HepG2 (cell line): ENCODE data around the gene SH3BP2. TPM values are rescaled to one million over a fixed set of nuclear protein-coding genes. Genes with fewer than 3 reads are reported as not detected.
A peak's percentile ranks its signal among the peaks of the same experiment; 100 is the strongest.

Experiments
- ATAC-seq: fragments of 200-7000 bp; cut with Tn5 transposase; 3 replicates; pipeline ENCODE4 v1.9.1; 2020; ENCODE audit warnings: mild to moderate bottlenecking, moderate library complexity
- BruUV-seq: library from RNA; stranded (reverse); fragments of 400-500 nt; replicated peaks from 2 replicates; lab custom pipeline; 2021; lab: Mats Ljungman, UMichigan
- CTCF ChIA-PET: fragments of 300-600 bp; formaldehyde crosslinking; extraction: SDS; loops from one replicate; lab custom pipeline; 2021; ENCODE audit warnings: low total read pairs, inconsistent platforms, low intra/inter-chr PET ratio; lab: Yijun Ruan, JAX
- POLR2A ChIA-PET: fragments of 350-600 bp; sonication (Branson Sonifier 250); formaldehyde crosslinking; loops from one replicate; lab custom pipeline; 2020; ENCODE audit warnings: antibody characterized with exemption, inconsistent platforms; lab: Yijun Ruan, JAX
- DNase-seq: peaks from one replicate; pipeline ENCODE4 v3.0.0-alpha.2; 2015; ENCODE audit warnings: low spot score
- FAIRE-seq: peaks from 3 replicates; lab custom pipeline; 2011; peaks lifted over from hg19 to GRCh38; lab: Jason Lieb, UNC
- H2AFZ ChIP-seq: one replicate; pipeline ENCODE4 v1.6.1; 2011; ENCODE audit warnings: low read length, inconsistent platforms
- H3K27ac ChIP-seq: fragments of 300-600 bp; 3 replicates; pipeline ENCODE4 v1.8.0; 2011; ENCODE audit warnings: mixed run types, mild to moderate bottlenecking, mixed read lengths, low read length, inconsistent platforms; ENCODE audit not compliant: insufficient read depth; ENCODE audit errors: extremely low read length
- H3K27me3 ChIP-seq, 2 experiments: fragments of 200-600 bp in 1 of 2; 2 replicates in 1 of 2; 3 replicates in 1 of 2; pipeline versions ENCODE4 v1.6.0 to v1.8.0; 2011; ENCODE audit warnings: low read length in 2 of 2, mild to moderate bottlenecking in 2 of 2, moderate library complexity in 2 of 2, inconsistent platforms in 1 of 2; ENCODE audit not compliant: insufficient read depth in 2 of 2, control insufficient read depth in 1 of 2
- H3K36me3 ChIP-seq, 2 experiments: fragments of 200-600 bp in 1 of 2; replicated peaks in 1 of 2; 2 replicates in 1 of 2; 3 replicates in 1 of 2; pipeline versions ENCODE4 v1.5.1 to v1.8.0; 2011; ENCODE audit warnings: low read length in 2 of 2, inconsistent platforms in 1 of 2; ENCODE audit not compliant: insufficient read depth in 2 of 2, control insufficient read depth in 1 of 2
- H3K4me1 ChIP-seq: 2 replicates; pipeline ENCODE4 v1.5.1; 2012; ENCODE audit warnings: low read length, inconsistent platforms; ENCODE audit not compliant: insufficient read depth
- H3K4me2 ChIP-seq: 2 replicates; pipeline ENCODE4 v1.6.0; 2011; ENCODE audit warnings: low read depth, low read length, inconsistent platforms
- H3K4me3 ChIP-seq, 3 experiments: fragments of 200-600 bp in 1 of 3; sonication (generic), shearing (Covaris generic) in 1 of 3; replicated peaks in 1 of 3; 2 replicates each; pipeline ENCODE4 v1.5.1; 2011 to 2016; ENCODE audit warnings: low read length in 3 of 3, inconsistent platforms in 2 of 3, low read depth in 2 of 3, mild to moderate bottlenecking in 2 of 3, control low read depth in 1 of 3, mixed read lengths in 1 of 3; ENCODE audit not compliant: insufficient read depth in 1 of 3
- H3K79me2 ChIP-seq: one replicate; pipeline ENCODE4 v1.6.1; 2011; ENCODE audit warnings: low read length, inconsistent platforms; ENCODE audit not compliant: insufficient read depth
- H3K9ac ChIP-seq: 2 replicates; pipeline ENCODE4 v1.6.0; 2011; ENCODE audit warnings: mild to moderate bottlenecking, low read depth, low read length, inconsistent platforms; ENCODE audit not compliant: insufficient read depth
- H3K9me3 ChIP-seq: 2 replicates; pipeline ENCODE4 v1.5.1; 2012; ENCODE audit warnings: mild to moderate bottlenecking, low read length
- H4K20me1 ChIP-seq: 2 replicates; pipeline ENCODE4 v1.6.0; 2011; ENCODE audit warnings: inconsistent platforms, mild to moderate bottlenecking, low read length, moderate library complexity; ENCODE audit not compliant: insufficient read depth
- ARNTL ChIP-seq: sonication (generic); formaldehyde crosslinking; IDR thresholded peaks from 2 replicates; pipeline ENCODE4 v1.4.0; 2020; ENCODE audit warnings: mild to moderate bottlenecking, missing genetic modification reagents
- GFI1 ChIP-seq: sonication (generic); formaldehyde crosslinking; IDR thresholded peaks from 2 replicates; pipeline ENCODE4 v1.5.0; 2020; ENCODE audit warnings: missing genetic modification reagents, mild to moderate bottlenecking, borderline replicate concordance
- HNRNPUL1 ChIP-seq: fragments of 200-400 bp; formaldehyde crosslinking; IDR thresholded peaks from 2 replicates; pipeline ENCODE4 v1.6.1; 2017; ENCODE audit warnings: low read depth, mild to moderate bottlenecking, low read length, moderate library complexity
- IRX3 ChIP-seq: sonication (generic); formaldehyde crosslinking; IDR thresholded peaks from 2 replicates; pipeline ENCODE4 v1.8.1; 2023; ENCODE audit warnings: mild to moderate bottlenecking, low read depth, missing genetic modification reagents, borderline replicate concordance
- KAT8 ChIP-seq: IDR thresholded peaks from 2 replicates; pipeline ENCODE4 v1.6.1; 2016; ENCODE audit warnings: missing genetic modification reagents, missing compliant biosample characterization
- MAFG ChIP-seq: sonication (generic); formaldehyde crosslinking; IDR thresholded peaks from 2 replicates; pipeline ENCODE4 v1.5.1; 2020; ENCODE audit warnings: mild to moderate bottlenecking, missing genetic modification reagents
- MEF2D ChIP-seq: sonication (generic); formaldehyde crosslinking; IDR thresholded peaks from 2 replicates; pipeline ENCODE4 v1.5.1; 2020; ENCODE audit warnings: mild to moderate bottlenecking, missing genetic modification reagents
- RNF2 ChIP-seq: fragments of 450-650 bp; conservative IDR thresholded peaks from 2 replicates; pipeline ENCODE4 v1.6.1; 2016; ENCODE audit warnings: low read depth
- SP1 ChIP-seq, 2 experiments: fragments of 450-650 bp in 1 of 2; sonication (generic) in 1 of 2; formaldehyde crosslinking in 1 of 2; IDR thresholded peaks; 2 replicates each; pipeline versions ENCODE4 v1.4.0 to v1.6.1; 2016 to 2020; ENCODE audit warnings: missing genetic modification reagents in 1 of 2
- SRY ChIP-seq: sonication (generic); formaldehyde crosslinking; IDR thresholded peaks from 2 replicates; pipeline ENCODE4 v1.8.0; 2022; ENCODE audit warnings: mild to moderate bottlenecking, missing genetic modification reagents
- U2AF1 ChIP-seq: fragments of 200-400 bp; formaldehyde crosslinking; optimal IDR thresholded peaks from 2 replicates; pipeline ENCODE3; 2017; ENCODE audit warnings: mild to moderate bottlenecking, low read depth, low read length
- ZNF207 ChIP-seq: fragments of 450-650 bp; IDR thresholded peaks from 2 replicates; pipeline ENCODE4 v1.6.1; 2016; ENCODE audit warnings: antibody characterized with exemption, borderline replicate concordance
- ZNF468 ChIP-seq: sonication (generic); formaldehyde crosslinking; IDR thresholded peaks from 2 replicates; pipeline ENCODE4 v1.8.0; 2022; ENCODE audit warnings: mild to moderate bottlenecking, moderate library complexity, missing genetic modification reagents
- WGBS: methylation state at CpG from one replicate; pipeline ENCODE4 v1.1.6; 2017; ENCODE audit warnings: low lambda C conversion rate; 5-methylcytosine and 5-hydroxymethylcytosine counted together
- in situ Hi-C: cut with HindIII; loops from 2 replicates; pipeline ENCODE4 v1.10.0; 2017; ENCODE audit warnings: low pct_unique_long_range_greater_than_20kb; ENCODE audit not compliant: extremely low pct_ligation_motif_present
- intact Hi-C: fragments of 100-400 bp; cut with micrococcal nuclease; formaldehyde crosslinking; loops from one replicate; pipeline ENCODE4 v1.10.0; 2022; ENCODE audit not compliant: unreplicated experiment
- polyA plus RNA-seq, 8 experiments: library from polyadenylated mRNA; depleted of rRNA in 3 of 8; stranded (reverse) in 7 of 8; unstranded in 1 of 8; fragments of >200 nt; fragmentation: Illumina TruSeq in 4 of 8; extraction: Trizol in 4 of 8; gene quantifications; 2 replicates each; pipeline versions ENCODE4 v1.2.1 to v1.2.3, GENCODE V29; 2011 to 2016; ENCODE audit warnings: low read depth in 4 of 8, missing spikeins in 1 of 8, mixed read lengths in 1 of 8; ENCODE audit not compliant: insufficient read depth in 1 of 8
- total RNA-seq, 5 experiments: library from RNA; depleted of rRNA; stranded (reverse); fragments of >200 nt; fragmentation: Illumina TruSeq; extraction: Trizol; gene quantifications; 2 replicates each; pipeline ENCODE4 v1.2.3, GENCODE V29; 2016; ENCODE audit warnings: low read depth in 1 of 5
- TF ChIP-seq, protein P1 (sequence below): sonication (generic); formaldehyde crosslinking; IDR thresholded peaks from 2 replicates; pipeline ENCODE4 v1.4.0; 2020; ENCODE audit warnings: missing genetic modification reagents
- TF ChIP-seq, protein P2 (sequence below): sonication (generic); formaldehyde crosslinking; IDR thresholded peaks from 2 replicates; pipeline ENCODE4 v1.5.0; 2020; ENCODE audit warnings: missing genetic modification reagents
- TF ChIP-seq, protein P3 (sequence below): sonication (generic); formaldehyde crosslinking; IDR thresholded peaks from 2 replicates; pipeline ENCODE4 v1.5.0; 2020; ENCODE audit warnings: missing genetic modification reagents

SH3BP2 gene
- total and polyA plus RNA-seq, 2 of the 13 experiments (the other 11 are each of a cell fraction or from before 2014, with no cell fraction given) = 16.9 to 34.5 TPM

DNA sequence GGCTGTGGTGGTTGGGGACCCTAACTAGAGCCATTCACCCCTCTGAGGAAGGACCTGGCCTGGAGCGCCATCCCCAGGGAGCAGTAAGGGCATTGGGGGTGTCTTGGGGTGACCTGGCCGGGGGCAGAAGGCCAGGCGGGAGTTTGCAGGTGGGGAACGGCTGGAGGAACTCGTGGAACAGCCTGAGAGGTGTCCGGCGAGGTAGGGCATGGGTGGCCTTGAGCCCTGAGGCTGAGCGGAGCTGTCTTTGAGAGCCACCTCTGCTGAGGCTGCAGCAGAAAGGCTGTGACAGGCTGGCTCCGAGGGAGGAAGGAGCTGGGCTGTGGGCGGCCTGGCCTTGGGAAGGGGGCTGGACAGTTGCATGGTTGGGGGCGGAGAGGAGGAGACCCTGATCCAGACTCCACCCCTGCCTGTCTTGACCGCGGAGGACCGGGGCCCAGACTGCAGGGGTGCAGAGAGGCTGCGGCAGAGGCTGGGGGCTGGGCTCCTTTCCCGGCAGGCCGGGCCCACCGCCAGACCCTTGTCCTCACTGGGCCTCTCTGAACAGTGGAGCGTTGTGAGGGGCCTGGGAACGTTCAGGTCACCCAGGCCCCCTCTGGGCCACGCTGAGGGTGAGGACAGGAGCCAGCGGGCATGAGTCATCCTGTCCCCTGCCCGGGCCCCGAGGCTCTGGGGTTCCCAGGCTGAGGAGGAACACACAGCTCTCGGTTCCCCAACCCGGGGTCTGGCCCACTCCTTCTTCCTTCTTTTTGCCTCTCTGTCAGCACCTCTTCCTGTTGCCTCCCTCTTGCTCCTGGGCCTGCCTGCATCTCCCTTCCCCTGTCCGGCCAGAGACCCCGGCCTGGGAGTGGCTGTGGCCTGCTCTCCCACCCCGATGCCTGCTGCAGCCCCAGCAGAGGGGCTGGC lies 8.1 kb downstream of the SH3BP2 start:
- intact Hi-C loops (loop anchor here (2.0 to 5.0 kb wide), 2 partner anchors 40 to 61 kb away; no protein-coding TSS in a partner anchor), in situ Hi-C loops (loop anchor here (5.0 kb wide), 1 partner anchor 36 kb away; no protein-coding TSS in a partner anchor)
- no peaks in the 10 kb centered on the region for H4K20me1 ChIP-seq
- no peaks in the 10 kb centered on the region for H3K9me3 ChIP-seq
- H3K27ac ChIP-seq = peak overlapping the region; percentile 83
- peaks cover 53% of the 10 kb centered on the region for H3K79me2 ChIP-seq
- WGBS = 13% methylated on average over 8 of the region's 29 CpGs
- CTCF ChIA-PET = no interaction called here
- DNase-seq (peak; percentile 92), ATAC-seq (peak; percentile 89), FAIRE-seq (peak; percentile 63)
- H3K36me3 ChIP-seq = peaks cover 1 to 11% of the 10 kb centered on the region in 2 experiments; a peak in 3 of 5 replicates
- peak overlapping the region; percentile 95 for H3K4me2 ChIP-seq
- POLR2A ChIA-PET = interaction anchor here (0.7 to 2.7 kb wide), 11 partner anchors 9 to 68 kb away, joined by 3 to 65 read pairs (median 4); partner anchors contain the start of genes SH3BP2 and TNIP2
- H3K9ac ChIP-seq = peak overlapping the region; percentile 79
- no peaks in the 10 kb centered on the region for H3K27me3 ChIP-seq
- H3K4me3 ChIP-seq = peak overlapping the region; percentile 56 to 79 (median 66)
- no TSS peak for BruUV-seq
- no peak overlapping the region for H2AFZ ChIP-seq
- H3K4me1 ChIP-seq = peaks cover 61% of the 10 kb centered on the region
- TF ChIP-seq MEF2D (CRISPR knock-in tag) = peak; percentile 29; the same call in 1 of the 2 replicates
- TF ChIP-seq, protein P1, sequence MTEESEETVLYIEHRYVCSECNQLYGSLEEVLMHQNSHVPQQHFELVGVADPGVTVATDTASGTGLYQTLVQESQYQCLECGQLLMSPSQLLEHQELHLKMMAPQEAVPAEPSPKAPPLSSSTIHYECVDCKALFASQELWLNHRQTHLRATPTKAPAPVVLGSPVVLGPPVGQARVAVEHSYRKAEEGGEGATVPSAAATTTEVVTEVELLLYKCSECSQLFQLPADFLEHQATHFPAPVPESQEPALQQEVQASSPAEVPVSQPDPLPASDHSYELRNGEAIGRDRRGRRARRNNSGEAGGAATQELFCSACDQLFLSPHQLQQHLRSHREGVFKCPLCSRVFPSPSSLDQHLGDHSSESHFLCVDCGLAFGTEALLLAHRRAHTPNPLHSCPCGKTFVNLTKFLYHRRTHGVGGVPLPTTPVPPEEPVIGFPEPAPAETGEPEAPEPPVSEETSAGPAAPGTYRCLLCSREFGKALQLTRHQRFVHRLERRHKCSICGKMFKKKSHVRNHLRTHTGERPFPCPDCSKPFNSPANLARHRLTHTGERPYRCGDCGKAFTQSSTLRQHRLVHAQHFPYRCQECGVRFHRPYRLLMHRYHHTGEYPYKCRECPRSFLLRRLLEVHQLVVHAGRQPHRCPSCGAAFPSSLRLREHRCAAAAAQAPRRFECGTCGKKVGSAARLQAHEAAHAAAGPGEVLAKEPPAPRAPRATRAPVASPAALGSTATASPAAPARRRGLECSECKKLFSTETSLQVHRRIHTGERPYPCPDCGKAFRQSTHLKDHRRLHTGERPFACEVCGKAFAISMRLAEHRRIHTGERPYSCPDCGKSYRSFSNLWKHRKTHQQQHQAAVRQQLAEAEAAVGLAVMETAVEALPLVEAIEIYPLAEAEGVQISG (CRISPR knock-in tag) = peak; percentile 44; the same call in 1 of the 2 replicates
- no peak for TF ChIP-seq U2AF1
- no peak for TF ChIP-seq RNF2
- TF ChIP-seq ZNF468 (CRISPR knock-in tag) = no peak
- TF ChIP-seq ZNF207 = no peak
- TF ChIP-seq SP1 (IDR thresholded peaks at IDR 0.05) = no peak
- TF ChIP-seq SP1 (CRISPR knock-in tag; IDR thresholded peaks at IDR 0.05) = no peak; the same call in none of the 2 replicates
- TF ChIP-seq HNRNPUL1 = no peak
- no peak for TF ChIP-seq IRX3 (CRISPR knock-in tag)
- no peak; the same call in 1 of the 2 replicates for TF ChIP-seq GFI1 (CRISPR knock-in tag)
- TF ChIP-seq, protein P2, sequence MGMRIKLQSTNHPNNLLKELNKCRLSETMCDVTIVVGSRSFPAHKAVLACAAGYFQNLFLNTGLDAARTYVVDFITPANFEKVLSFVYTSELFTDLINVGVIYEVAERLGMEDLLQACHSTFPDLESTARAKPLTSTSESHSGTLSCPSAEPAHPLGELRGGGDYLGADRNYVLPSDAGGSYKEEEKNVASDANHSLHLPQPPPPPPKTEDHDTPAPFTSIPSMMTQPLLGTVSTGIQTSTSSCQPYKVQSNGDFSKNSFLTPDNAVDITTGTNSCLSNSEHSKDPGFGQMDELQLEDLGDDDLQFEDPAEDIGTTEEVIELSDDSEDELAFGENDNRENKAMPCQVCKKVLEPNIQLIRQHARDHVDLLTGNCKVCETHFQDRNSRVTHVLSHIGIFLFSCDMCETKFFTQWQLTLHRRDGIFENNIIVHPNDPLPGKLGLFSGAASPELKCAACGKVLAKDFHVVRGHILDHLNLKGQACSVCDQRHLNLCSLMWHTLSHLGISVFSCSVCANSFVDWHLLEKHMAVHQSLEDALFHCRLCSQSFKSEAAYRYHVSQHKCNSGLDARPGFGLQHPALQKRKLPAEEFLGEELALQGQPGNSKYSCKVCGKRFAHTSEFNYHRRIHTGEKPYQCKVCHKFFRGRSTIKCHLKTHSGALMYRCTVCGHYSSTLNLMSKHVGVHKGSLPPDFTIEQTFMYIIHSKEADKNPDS (CRISPR knock-in tag) = no peak
- peak; percentile 82 for TF ChIP-seq KAT8 (CRISPR knock-in tag)
- TF ChIP-seq, protein P3, sequence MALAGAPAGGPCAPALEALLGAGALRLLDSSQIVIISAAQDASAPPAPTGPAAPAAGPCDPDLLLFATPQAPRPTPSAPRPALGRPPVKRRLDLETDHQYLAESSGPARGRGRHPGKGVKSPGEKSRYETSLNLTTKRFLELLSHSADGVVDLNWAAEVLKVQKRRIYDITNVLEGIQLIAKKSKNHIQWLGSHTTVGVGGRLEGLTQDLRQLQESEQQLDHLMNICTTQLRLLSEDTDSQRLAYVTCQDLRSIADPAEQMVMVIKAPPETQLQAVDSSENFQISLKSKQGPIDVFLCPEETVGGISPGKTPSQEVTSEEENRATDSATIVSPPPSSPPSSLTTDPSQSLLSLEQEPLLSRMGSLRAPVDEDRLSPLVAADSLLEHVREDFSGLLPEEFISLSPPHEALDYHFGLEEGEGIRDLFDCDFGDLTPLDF (CRISPR knock-in tag) = 0 out of 2 replicates have a peak, but pooled peaks have one; percentile 14
- TF ChIP-seq MAFG (CRISPR knock-in tag) = no peak
- TF ChIP-seq ARNTL (CRISPR knock-in tag) = no peak
- TF ChIP-seq SRY (CRISPR knock-in tag) = no peak
